Testis (tissue), 2 donors: Measurements from ENCODE around the gene PTGFR.

ENCODE experiments used
- POLR2A ChIP-seq: fragments of 450-650 bp; IDR thresholded peaks from one replicate; pipeline ENCODE4 v1.6.1; 2017; ENCODE audit warnings: antibody characterized with exemption, mild to moderate bottlenecking, moderate library complexity
- TF ChIP-seq, protein P1 (sequence below), 3 experiments: fragments of 450-650 bp in 2 of 3; fragments of 200-600 bp in 1 of 3; sonication (generic) in 1 of 3; IDR thresholded peaks; one replicate each; pipeline ENCODE4 v1.5.1; 2016 to 2019; ENCODE audit warnings: antibody characterized with exemption in 3 of 3, mild to moderate bottlenecking in 2 of 3, moderate library complexity in 1 of 3

DNA sequence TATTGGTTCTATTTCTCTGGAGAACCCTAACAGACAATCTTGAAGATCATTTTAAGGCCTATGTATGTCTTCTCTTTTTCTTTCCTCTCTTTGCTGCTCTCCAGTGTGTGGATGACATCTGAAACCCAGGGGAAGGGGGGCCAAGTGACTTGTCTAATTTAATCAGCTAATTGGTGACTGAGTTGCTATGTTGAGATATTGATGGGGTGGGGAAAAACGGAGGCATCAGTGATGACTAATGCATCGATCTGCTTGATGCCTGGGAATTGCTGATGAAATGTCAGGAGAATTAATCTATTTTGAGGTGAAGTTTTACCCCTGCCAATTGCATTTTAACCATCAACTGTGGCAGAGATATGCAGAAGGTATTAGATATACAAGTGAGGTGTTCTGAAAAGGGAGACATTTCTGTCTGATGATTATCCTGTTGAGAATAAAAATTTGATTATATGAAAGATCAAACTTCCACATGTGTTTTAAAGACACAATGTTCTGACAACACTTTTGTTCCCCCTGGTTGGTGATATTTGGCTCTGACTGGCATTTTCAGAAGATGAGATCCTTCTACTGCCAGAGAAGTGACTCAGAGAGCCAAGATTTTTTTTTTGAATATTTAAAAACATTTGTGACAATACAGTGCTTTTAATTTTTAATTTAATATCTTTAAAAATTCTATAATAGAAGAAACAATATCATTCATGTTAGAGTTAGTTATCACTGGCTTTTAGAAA lies 18.7 kb upstream of the PTGFR start:
- TF ChIP-seq, protein P1, sequence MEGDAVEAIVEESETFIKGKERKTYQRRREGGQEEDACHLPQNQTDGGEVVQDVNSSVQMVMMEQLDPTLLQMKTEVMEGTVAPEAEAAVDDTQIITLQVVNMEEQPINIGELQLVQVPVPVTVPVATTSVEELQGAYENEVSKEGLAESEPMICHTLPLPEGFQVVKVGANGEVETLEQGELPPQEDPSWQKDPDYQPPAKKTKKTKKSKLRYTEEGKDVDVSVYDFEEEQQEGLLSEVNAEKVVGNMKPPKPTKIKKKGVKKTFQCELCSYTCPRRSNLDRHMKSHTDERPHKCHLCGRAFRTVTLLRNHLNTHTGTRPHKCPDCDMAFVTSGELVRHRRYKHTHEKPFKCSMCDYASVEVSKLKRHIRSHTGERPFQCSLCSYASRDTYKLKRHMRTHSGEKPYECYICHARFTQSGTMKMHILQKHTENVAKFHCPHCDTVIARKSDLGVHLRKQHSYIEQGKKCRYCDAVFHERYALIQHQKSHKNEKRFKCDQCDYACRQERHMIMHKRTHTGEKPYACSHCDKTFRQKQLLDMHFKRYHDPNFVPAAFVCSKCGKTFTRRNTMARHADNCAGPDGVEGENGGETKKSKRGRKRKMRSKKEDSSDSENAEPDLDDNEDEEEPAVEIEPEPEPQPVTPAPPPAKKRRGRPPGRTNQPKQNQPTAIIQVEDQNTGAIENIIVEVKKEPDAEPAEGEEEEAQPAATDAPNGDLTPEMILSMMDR (IDR thresholded peaks at IDR 0.05) = no peak
- TF ChIP-seq POLR2A = no peak
